Kidney (tissue), 14 donors: Measurements from ENCODE around the gene RUNX1. TPM values are rescaled to one million over a fixed set of nuclear protein-coding genes. Genes with fewer than 3 reads are reported as not detected.

Experiments used
- DNase-seq, 5 donors: peaks; one replicate each; pipeline ENCODE4 v3.0.0-alpha.2; 2013 to 2020
- FAIRE-seq: peaks from 2 replicates; lab custom pipeline; 2012; peaks lifted over from hg19 to GRCh38; lab: Jason Lieb, UNC
- H3K27ac ChIP-seq, 2 donors: one replicate each; pipeline ENCODE4 v1.7.0; 2013; ENCODE audit warnings: low read depth in 2 of 2, low read length in 2 of 2, inconsistent platforms in 1 of 2
- H3K27me3 ChIP-seq: one replicate; pipeline ENCODE4 v1.7.1; 2013; ENCODE audit warnings: low read length, inconsistent platforms; ENCODE audit not compliant: control insufficient read depth, insufficient read depth
- H3K36me3 ChIP-seq, 3 donors: one replicate each; pipeline versions ENCODE4 v1.7.0 to v1.7.1; 2013; ENCODE audit warnings: low read length in 3 of 3, control low read depth in 1 of 3, inconsistent platforms in 1 of 3; ENCODE audit not compliant: insufficient read depth in 3 of 3, control insufficient read depth in 2 of 3
- H3K4me1 ChIP-seq, 3 donors: one replicate each; pipeline versions ENCODE4 v1.7.0 to v1.7.1; 2013; ENCODE audit warnings: low read length in 3 of 3, inconsistent platforms in 1 of 3, low read depth in 1 of 3; ENCODE audit not compliant: control insufficient read depth in 2 of 3, insufficient read depth in 2 of 3
- H3K4me3 ChIP-seq, 3 donors: one replicate each; pipeline versions ENCODE4 v1.7.0 to v1.8.1; 2013; ENCODE audit warnings: low read length in 3 of 3, control low read depth in 1 of 3, inconsistent platforms in 1 of 3
- H3K9ac ChIP-seq, 3 donors: one replicate each; pipeline versions ENCODE4 v1.7.0 to v1.7.1; 2013; ENCODE audit warnings: low read length in 3 of 3, control low read depth in 1 of 3, inconsistent platforms in 1 of 3
- H3K9me3 ChIP-seq, 3 donors: one replicate each; pipeline versions ENCODE4 v1.7.0 to v1.7.1; 2013; ENCODE audit warnings: low read length in 3 of 3, control low read depth in 1 of 3, inconsistent platforms in 1 of 3; ENCODE audit not compliant: control insufficient read depth in 2 of 3, insufficient read depth in 1 of 3
- intact Hi-C: fragments of 100-400 bp; cut with DNase I; formaldehyde crosslinking; loops from one replicate; pipeline ENCODE4 v1.11.1; 2022
- polyA plus RNA-seq: library from polyadenylated mRNA; stranded (reverse); fragments of 350-450 nt; fragmentation: Illumina TruSeq; extraction: RNeasy Lipid Tissue Mini Kit (QIAGEN cat#74804); gene quantifications from one replicate; pipeline ENCODE4 v1.2.3, GENCODE V29; 2014; ENCODE audit warnings: low read depth, low replicate concordance; ENCODE audit not compliant: insufficient read depth
- total RNA-seq: library from RNA; stranded (reverse); fragmentation: NEBNext Ultra II Directional; extraction: Animal tissue kit (Norgen Biotek cat#: 25700); gene quantifications from one replicate; pipeline ENCODE4 v1.2.1, GENCODE V29; 2021
- TF ChIP-seq, protein P1 (sequence below): IDR thresholded peaks from 3 replicates; pipeline ENCODE4 v1.5.1; 2012; ENCODE audit warnings: mild to moderate bottlenecking, moderate library complexity, borderline replicate concordance; ENCODE audit not compliant: insufficient read depth; ENCODE audit errors: extremely low read depth
- donor health status: control.
- donor health status: control.
- donor health status: control.
- donor health status: control.
- donor health status: control.
- donor health status: DM: yes; HTN: yes; CAD: no.
- donor health status: Normal renal cell carcinoma (clear cell type).

The RUNX1 gene
- total and polyA plus RNA-seq, 2 donors from 2014 or later: 1.3 to 58.0 TPM

DNA sequence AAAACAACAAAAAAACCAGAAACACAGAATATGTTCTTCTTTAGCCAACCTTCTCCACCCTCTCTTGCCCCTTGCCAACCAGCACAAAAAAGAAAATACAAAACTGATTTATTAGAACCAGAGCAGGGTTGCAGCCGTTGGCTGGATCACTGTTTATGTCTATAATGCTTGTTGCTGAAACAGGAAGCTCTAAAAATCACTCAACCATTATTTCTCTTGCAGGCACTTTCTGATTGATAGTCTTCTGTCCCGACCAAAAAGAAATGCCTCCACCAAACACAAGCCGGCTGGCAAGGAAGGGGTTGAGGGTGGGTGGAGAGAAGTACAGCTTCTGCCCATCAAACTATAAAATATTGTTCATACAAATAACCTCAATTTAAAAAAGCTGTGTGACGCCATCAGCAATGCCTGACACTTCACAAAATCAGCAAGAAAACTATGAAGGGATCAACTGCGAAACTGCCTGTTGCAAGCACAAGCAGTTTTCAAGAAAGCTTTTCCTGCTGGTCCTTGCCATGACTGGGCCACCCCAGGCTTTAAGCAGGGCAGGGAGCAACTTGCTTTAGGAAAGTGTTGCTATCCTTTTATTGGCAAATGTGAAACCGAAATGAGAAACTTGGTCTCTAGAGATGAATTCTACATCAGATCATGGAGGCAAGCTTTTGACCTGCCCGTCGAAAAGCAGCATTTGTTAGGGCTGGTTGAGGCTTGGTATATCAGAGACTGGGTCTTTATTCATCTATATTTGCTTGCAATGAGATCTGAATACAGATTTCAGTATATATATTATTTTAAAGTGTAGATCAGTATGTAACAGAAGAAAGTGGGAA is 174.2 kb downstream of the RUNX1 start:
- no peaks in the 10 kb centered on the region for H3K27me3 ChIP-seq
- peaks cover 0 to 4% (median 0%) of the 10 kb centered on the region in 3 donors for H3K4me1 ChIP-seq
- H3K9ac ChIP-seq: no peak overlapping the region
- no peaks in the 10 kb centered on the region for H3K9me3 ChIP-seq
- FAIRE-seq: no peak
- no peaks in the 10 kb centered on the region for H3K36me3 ChIP-seq
- TF ChIP-seq, protein P1, sequence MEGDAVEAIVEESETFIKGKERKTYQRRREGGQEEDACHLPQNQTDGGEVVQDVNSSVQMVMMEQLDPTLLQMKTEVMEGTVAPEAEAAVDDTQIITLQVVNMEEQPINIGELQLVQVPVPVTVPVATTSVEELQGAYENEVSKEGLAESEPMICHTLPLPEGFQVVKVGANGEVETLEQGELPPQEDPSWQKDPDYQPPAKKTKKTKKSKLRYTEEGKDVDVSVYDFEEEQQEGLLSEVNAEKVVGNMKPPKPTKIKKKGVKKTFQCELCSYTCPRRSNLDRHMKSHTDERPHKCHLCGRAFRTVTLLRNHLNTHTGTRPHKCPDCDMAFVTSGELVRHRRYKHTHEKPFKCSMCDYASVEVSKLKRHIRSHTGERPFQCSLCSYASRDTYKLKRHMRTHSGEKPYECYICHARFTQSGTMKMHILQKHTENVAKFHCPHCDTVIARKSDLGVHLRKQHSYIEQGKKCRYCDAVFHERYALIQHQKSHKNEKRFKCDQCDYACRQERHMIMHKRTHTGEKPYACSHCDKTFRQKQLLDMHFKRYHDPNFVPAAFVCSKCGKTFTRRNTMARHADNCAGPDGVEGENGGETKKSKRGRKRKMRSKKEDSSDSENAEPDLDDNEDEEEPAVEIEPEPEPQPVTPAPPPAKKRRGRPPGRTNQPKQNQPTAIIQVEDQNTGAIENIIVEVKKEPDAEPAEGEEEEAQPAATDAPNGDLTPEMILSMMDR: no peak
- DNase-seq: peak in 3 of 5 donors; percentile 44 to 85 (median 79)
- intact Hi-C loops: no loop called here
- no peak overlapping the region for H3K4me3 ChIP-seq
- peak overlapping the region in 1 of 2 donors; percentile 23 for H3K27ac ChIP-seq

DNA sequence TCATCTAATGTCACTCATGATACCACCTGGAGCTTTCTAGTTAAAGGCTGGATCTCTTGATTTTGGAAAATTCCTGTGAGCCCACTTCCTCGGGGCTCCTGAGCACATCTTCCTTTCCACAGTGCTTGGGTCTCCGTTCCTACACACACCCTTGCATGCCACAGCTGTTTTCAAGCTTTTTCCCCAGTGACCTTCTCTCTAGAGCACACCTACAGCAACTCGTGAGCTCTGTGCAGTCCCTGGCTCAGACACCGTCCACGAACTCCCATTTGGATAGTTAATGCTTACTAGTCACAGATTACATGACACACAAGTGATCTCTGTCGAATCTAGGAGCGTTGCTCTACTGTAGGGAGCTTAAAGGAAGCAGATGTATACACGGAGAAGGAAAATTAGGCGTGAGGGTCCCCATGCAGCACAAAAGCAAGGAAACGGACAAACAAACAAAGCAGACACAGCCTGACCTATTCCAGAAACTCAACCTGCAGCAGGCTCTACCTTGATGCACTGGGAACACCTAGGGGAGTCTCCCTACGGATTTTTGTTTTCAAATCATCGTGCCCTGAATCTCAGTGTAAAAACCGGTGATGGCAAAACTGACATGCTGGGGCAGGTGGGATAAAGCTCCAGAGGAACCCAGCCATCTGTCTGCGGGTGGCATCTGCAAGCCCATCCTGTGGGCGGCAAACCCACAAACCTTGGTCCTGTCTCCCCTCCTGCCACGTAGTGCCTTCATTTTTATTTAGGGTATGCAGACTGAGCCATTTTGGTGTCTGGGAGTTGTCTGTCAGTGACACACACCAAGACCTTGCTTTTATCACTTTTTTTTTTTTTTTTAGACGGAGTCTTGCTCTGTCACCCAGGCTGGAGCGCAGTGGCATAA is 177.8 kb downstream of the RUNX1 start:
- no peak overlapping the region for H3K27ac ChIP-seq
- intact Hi-C loops: no loop called here
- TF ChIP-seq, protein P1: no peak
- no peak overlapping the region for H3K9ac ChIP-seq
- DNase-seq: no peak
- no peaks in the 10 kb centered on the region for H3K27me3 ChIP-seq
- H3K4me1 ChIP-seq: peaks cover 0 to 3% (median 0%) of the 10 kb centered on the region in 3 donors
- no peak overlapping the region for H3K4me3 ChIP-seq
- H3K36me3 ChIP-seq: no peaks in the 10 kb centered on the region
- H3K9me3 ChIP-seq: no peaks in the 10 kb centered on the region
- no peak for FAIRE-seq

DNA sequence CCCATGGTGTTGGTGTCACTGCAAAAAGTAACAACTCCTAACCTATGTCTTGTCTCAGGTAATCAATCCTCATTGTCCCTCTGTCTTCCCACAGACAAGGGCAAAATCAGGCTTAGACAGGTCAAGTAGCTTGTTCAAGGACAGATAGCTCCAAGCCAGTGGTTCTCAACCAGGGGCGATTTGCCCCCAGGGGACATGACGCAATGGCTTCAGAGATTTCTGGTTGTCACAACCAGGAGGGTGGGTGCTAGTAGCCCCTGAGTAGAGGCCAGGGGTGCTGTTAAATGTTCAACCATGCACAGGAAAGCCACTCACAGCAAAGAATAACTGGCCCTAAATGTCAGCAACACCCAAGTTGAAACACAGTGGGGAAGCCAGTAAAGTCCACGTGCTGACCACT is 178.9 kb downstream of the RUNX1 start:
- no peak for FAIRE-seq
- TF ChIP-seq, protein P1: no peak
- Histone ChIP-seq H3K4me1 (peaks cover 0 to 3% (median 0%) of the 10 kb centered on the region in 3 donors), H3K27me3 (no peaks in the 10 kb centered on the region), H3K4me3 (no peak overlapping the region), H3K9me3 (no peaks in the 10 kb centered on the region), H3K36me3 (no peaks in the 10 kb centered on the region), H3K9ac (no peak overlapping the region), H3K27ac (no peak overlapping the region)
- intact Hi-C loops: no loop called here
- DNase-seq: no peak
